Spinal cord (tissue), 10 donors: ENCODE measurements around the gene ATAD3B. TPM values are rescaled to one million over a fixed set of nuclear protein-coding genes. Genes with fewer than 3 reads are reported as not detected.

ENCODE experiments used
- DNase-seq, 6 donors: peaks; one replicate each; pipeline versions ENCODE4 v3.0.0 to v3.0.0-alpha.2; 2013 to 2015; ENCODE audit warnings: low spot score in 6 of 6, low read depth in 4 of 6
- H3K27ac ChIP-seq: one replicate; pipeline ENCODE4 v1.5.1; 2013; ENCODE audit warnings: low read depth, low read length, control low read depth
- H3K27me3 ChIP-seq: one replicate; pipeline ENCODE4 v1.6.1; 2013; ENCODE audit warnings: low read length; ENCODE audit not compliant: control insufficient read depth, insufficient read depth
- H3K36me3 ChIP-seq: one replicate; pipeline ENCODE4 v1.6.1; 2013; ENCODE audit warnings: low read length; ENCODE audit not compliant: control insufficient read depth, insufficient read depth
- H3K4me1 ChIP-seq: one replicate; pipeline ENCODE4 v1.6.1; 2013; ENCODE audit warnings: low read length; ENCODE audit not compliant: control insufficient read depth, insufficient read depth
- H3K4me3 ChIP-seq: one replicate; pipeline ENCODE4 v1.5.1; 2013; ENCODE audit warnings: low read depth, low read length, control low read depth
- H3K9me3 ChIP-seq: one replicate; pipeline ENCODE4 v1.6.1; 2013; ENCODE audit warnings: low read length; ENCODE audit not compliant: control insufficient read depth, insufficient read depth
- WGBS: methylation state at CpG from one replicate; pipeline ENCODE4 v1.1.5; 2013; ENCODE audit warnings: missing lambda C conversion rate; ENCODE audit not compliant: insufficient coverage; 5-methylcytosine and 5-hydroxymethylcytosine counted together
- long read RNA-seq, 4 donors: transcript quantifications; one replicate each; lab custom pipeline, GENCODE V29; 2026
- polyA plus RNA-seq, 2 donors: library from polyadenylated mRNA; unstranded; fragments of 120-200 nt; gene quantifications; one replicate each; pipeline ENCODE4 v1.2.1, GENCODE V29; 2013; ENCODE audit not compliant: insufficient read length in 2 of 2
- total RNA-seq, 2 donors: library from RNA; depleted of rRNA in 1 of 2; stranded (reverse); fragments of 120-200 nt in 1 of 2; fragments of >200 nt in 1 of 2; gene quantifications; one replicate each; pipeline versions ENCODE4 v1.2.3 to v1.2.4, GENCODE V29; 2013 to 2014
- donor health status: healthy.

The ATAD3B gene
- 10 to 100 TPM in 1 of 2 donors, 1 to 10 TPM in 1; 9.8 to 19.7 TPM for total RNA-seq
- 10 to 100 TPM; 18.4 to 37.8 TPM for polyA plus RNA-seq
- long read RNA-seq, donor 1: 0 reads
- long read RNA-seq, donor 2, full-length matches to known transcripts: 1 of 1 reads
- long read RNA-seq, donor 2, partial matches to known transcripts: 0 of 1 reads
- long read RNA-seq, donor 2, other reads (novel, unspliced or antisense): 0 of 1 reads
- long read RNA-seq, donor 3: 0 reads
- long read RNA-seq, donor 4, partial matches to known transcripts: 5 of 5 reads
- long read RNA-seq, donor 4, other reads (novel, unspliced or antisense): 0 of 5 reads

- Histone ChIP-seq H3K36me3 (peaks cover 10% of the 10 kb centered on the region), H3K9me3 (no peaks in the 10 kb centered on the region), H3K4me1 (peaks cover 20% of the 10 kb centered on the region), H3K27me3 (no peaks in the 10 kb centered on the region), H3K4me3 (peak within 1 kb of the TSS; percentile 65), H3K27ac (peak within 1 kb of the TSS; percentile 80)
- WGBS: 0% methylated on average over 81 of the region's 87 CpGs
- peak; percentile 83 to 98 (median 91) for DNase-seq
Measured at GRCh38 chr1:1471389-1472052, at the start of gene ATAD3B. Gene ATAD3B, plus strand, starts transcription at chr1:1471765. Its CDS starts 120 bp downstream, at chr1:1471885.

DNA sequence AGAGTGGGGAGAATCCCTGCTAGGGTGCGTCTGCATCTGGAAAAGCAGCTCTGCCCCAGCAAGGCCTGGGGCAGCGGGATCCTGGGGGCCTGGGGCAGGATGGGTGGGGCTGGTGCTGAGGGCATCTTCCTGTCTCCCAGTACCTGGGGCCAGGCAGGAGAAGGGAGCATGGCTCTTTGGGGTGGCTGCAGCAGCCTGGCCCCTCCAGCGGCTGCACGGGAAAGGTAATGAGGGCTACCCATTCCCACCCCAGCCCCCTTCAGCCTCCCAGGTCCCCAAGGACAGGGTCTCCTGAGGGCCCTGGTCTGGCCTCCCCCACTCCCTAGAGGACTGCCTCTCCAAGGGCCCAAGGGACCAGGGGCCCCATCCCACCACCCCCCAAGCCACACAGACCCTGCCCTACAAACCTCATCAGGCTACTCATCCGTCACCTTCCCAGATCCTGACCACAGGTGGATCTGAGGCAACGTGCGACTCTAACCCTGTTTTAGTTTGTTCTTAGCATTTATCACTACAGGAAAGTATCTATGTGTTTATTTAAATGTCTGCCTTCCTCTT, 49.6 kb upstream of the ATAD3B start:
- Histone ChIP-seq H3K9me3 (no peaks in the 10 kb centered on the region), H3K27me3 (peaks cover 6% of the 10 kb centered on the region), H3K36me3 (peaks cover 14% of the 10 kb centered on the region), H3K27ac (no peak overlapping the region), H3K4me1 (peaks cover 47% of the 10 kb centered on the region), H3K4me3 (no peak overlapping the region)
- no peak for DNase-seq
- 73% methylated on average over 2 of the region's 7 CpGs for WGBS

DNA sequence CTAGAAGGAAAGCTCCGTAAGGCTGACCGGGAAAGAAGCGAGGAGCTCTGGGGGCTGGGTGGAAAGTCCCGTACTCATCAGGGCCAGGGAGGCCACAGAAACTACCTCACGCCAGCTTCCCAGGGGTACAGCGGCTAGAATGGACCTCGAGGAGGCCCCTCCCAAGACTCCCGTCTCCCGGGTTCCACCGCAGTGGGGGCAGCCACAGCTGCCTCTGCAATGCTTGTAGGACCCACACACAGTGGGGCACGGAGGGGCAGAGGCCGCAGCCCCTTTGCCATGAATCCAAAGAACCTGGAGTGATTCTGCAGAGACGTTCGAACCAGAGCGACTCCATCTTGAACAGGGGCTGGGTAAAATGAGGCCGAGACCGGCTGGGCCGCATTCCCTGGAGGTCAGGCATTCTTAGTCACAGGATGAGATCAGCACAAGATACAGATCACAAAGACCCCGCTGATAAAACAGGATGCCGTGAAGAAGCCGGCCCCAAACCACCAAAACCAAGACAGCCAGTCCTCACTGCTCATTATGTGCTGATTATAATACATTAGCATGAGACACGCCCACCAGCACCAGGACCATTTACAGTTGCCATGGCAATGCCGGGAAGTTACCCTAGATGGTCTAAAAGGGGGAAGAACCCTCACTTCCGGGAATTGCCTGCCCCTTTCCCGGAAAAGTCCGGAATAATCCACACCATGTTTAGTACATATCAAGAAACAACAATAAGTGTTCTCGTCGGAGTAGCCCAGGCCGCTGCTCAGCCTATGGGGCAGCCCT, 48.9 kb upstream of the ATAD3B start:
- Histone ChIP-seq H3K4me1 (peaks cover 49% of the 10 kb centered on the region), H3K27ac (no peak overlapping the region), H3K9me3 (no peaks in the 10 kb centered on the region), H3K27me3 (peaks cover 6% of the 10 kb centered on the region), H3K4me3 (no peak overlapping the region), H3K36me3 (peaks cover 14% of the 10 kb centered on the region)
- DNase-seq: peak in 2 of 6 donors; percentile 45 to 57
- 62% methylated on average over 24 of the region's 29 CpGs for WGBS

- WGBS: 91% methylated on average over 5 of the region's 7 CpGs
- DNase-seq: no peak
- Histone ChIP-seq H3K4me1 (peaks cover 52% of the 10 kb centered on the region), H3K9me3 (no peaks in the 10 kb centered on the region), H3K4me3 (no peak overlapping the region), H3K27me3 (peaks cover 6% of the 10 kb centered on the region), H3K27ac (no peak overlapping the region), H3K36me3 (peaks cover 14% of the 10 kb centered on the region)
Measured at GRCh38 chr1:1423245-1423597, 48.3 kb upstream of the ATAD3B start.

DNA sequence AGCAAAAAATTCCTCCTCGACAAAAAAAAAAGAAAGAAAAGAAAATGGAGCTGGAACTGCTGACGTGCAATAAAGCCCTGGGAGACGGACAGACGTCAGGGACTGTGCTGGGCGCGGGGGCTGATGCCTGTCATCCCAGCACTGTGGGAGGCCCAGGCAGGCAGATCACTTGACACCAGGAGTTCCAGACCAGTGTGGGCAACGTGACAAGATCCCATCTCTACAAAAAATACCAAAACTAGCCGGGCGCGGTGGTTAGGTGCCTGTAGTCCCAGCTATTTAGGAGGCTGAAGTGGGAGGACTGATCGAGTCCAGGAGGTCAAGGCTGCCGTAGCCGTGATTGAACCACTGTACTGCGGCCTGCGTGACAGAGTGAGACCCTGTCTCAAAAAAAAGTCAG, 46.9 kb upstream of the ATAD3B start:
- Histone ChIP-seq H3K4me3 (no peak overlapping the region), H3K4me1 (peaks cover 43% of the 10 kb centered on the region), H3K9me3 (no peaks in the 10 kb centered on the region), H3K36me3 (peaks cover 10% of the 10 kb centered on the region), H3K27me3 (peaks cover under 1% of the 10 kb centered on the region), H3K27ac (no peak overlapping the region)
- no peak for DNase-seq
- WGBS: 84% methylated on average over 14 of the region's 15 CpGs

- WGBS: 62% methylated on average over 4 of the region's 12 CpGs
- H3K4me1 ChIP-seq: peaks cover 49% of the 10 kb centered on the region
- H3K36me3 ChIP-seq: peaks cover 10% of the 10 kb centered on the region
Measured at GRCh38 chr1:1425426-1425752, 46.2 kb upstream of the ATAD3B start.

DNA sequence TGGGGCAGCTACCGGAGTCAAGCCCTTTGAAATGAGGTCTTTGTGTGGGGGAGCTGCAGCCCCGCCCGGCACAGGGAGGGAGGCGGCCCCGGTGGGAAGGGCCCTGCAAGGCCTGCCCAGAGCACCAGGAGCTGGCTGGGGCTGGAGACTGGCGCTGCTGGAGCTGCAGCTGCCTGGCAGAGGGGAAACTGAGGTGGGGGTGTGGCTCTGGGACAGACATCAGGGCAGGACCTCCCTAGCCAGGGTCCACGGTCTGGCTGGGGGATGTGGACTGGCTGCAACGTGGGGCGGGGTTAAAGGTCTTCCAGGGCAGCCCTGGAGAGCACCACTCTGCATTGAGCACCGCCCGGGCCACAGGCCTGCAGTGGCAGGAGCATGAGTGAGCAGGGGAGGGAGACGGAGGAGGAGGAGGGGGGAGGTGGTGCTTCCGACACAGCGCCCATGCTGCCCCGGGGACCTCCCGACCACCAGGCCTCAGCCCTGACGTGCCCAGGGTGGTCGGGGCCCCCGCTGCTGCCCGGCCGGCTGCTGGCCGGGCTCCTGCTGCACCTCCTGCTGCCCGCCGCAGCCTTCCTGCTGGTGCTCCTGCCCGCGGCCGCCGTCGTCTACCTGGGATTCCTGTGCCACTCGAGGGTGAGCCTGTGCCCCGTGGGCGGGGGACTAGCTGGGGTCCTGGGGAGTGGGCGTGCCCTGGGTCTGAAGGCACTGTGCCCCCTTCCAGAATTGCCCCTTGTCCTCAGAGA, 45.6 kb upstream of the ATAD3B start:
- H3K4me3 ChIP-seq: no peak overlapping the region
- peak overlapping the region; percentile 40 for H3K27ac ChIP-seq
- H3K4me1 ChIP-seq: peaks cover 49% of the 10 kb centered on the region
- DNase-seq: no peak
- H3K27me3 ChIP-seq: no peaks in the 10 kb centered on the region
- H3K9me3 ChIP-seq: no peaks in the 10 kb centered on the region
- WGBS: 35% methylated on average over 24 of the region's 33 CpGs
- peaks cover 10% of the 10 kb centered on the region for H3K36me3 ChIP-seq

More at GRCh38 chr1:1425426-1425752, 46.2 kb upstream of the ATAD3B start:
- no peak overlapping the region for H3K4me3 ChIP-seq
- no peak for DNase-seq
- no peaks in the 10 kb centered on the region for H3K9me3 ChIP-seq
- no peak overlapping the region for H3K27ac ChIP-seq
- H3K27me3 ChIP-seq: no peaks in the 10 kb centered on the region

DNA sequence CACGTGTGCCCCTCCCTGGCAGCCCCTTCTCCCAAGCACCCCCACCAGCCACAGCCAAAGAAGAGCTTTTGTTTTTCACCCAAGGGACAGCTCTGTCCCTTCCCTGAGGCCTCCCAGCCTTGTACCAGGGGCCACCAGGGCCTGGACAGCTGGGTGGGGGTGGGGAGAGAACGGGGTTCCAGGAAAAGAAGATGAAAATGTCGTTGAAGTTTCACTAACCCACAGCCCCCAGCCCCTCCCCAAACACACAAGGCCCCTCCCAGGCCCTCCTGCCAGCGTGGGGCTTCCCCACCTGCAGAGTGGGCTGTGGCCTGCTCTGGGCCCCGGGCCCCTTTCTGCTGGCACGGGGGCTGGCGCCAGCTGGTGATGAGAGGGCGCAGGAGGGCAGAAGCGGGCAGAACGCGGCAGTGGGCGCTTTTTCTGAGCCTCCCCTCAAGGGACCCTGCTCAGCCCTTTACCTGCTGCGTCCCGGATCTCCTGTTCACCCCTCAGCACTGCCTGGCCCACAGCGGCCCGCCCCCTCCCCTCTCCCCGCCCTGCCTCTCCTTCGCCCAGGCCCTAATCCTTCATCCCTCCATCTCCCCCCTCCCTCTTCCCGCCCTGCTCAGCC, 45.0 kb upstream of the ATAD3B start:
- Histone ChIP-seq H3K4me1 (peaks cover 49% of the 10 kb centered on the region), H3K27ac (peak overlapping the region; percentile 40)
- DNase-seq: no peak

More for the DNA sequence above, 45.0 kb upstream of the ATAD3B start:
- H3K9me3 ChIP-seq: no peaks in the 10 kb centered on the region
- WGBS: 18% methylated on average over 16 of the region's 19 CpGs
- H3K36me3 ChIP-seq: peaks cover 10% of the 10 kb centered on the region
- no peaks in the 10 kb centered on the region for H3K27me3 ChIP-seq
- no peak overlapping the region for H3K4me3 ChIP-seq
